AG10803 (cell line): ENCODE data around the gene WHAMM.
A peak's percentile ranks its signal among the peaks of the same experiment; 100 is the strongest.
"Not testable (repeated sequence)": the region's sequence is repeated elsewhere in the genome, so short reads cannot be mapped to it uniquely, and the experiment has no call there.

Source experiments
- DNase-seq: peaks from one replicate; pipeline ENCODE4 v3.0.0; 2010; ENCODE audit warnings: low read depth
- H3K4me3 ChIP-seq: 2 replicates; pipeline ENCODE4 v1.5.1; 2011; ENCODE audit warnings: mild to moderate bottlenecking, low read length, control low read depth
- TF ChIP-seq, protein P1 (sequence below): conservative IDR thresholded peaks from 2 replicates; pipeline ENCODE4 v1.5.1; 2011; ENCODE audit warnings: mild to moderate bottlenecking, low read length, control low read depth, inconsistent platforms

Gene WHAMM

DNA sequence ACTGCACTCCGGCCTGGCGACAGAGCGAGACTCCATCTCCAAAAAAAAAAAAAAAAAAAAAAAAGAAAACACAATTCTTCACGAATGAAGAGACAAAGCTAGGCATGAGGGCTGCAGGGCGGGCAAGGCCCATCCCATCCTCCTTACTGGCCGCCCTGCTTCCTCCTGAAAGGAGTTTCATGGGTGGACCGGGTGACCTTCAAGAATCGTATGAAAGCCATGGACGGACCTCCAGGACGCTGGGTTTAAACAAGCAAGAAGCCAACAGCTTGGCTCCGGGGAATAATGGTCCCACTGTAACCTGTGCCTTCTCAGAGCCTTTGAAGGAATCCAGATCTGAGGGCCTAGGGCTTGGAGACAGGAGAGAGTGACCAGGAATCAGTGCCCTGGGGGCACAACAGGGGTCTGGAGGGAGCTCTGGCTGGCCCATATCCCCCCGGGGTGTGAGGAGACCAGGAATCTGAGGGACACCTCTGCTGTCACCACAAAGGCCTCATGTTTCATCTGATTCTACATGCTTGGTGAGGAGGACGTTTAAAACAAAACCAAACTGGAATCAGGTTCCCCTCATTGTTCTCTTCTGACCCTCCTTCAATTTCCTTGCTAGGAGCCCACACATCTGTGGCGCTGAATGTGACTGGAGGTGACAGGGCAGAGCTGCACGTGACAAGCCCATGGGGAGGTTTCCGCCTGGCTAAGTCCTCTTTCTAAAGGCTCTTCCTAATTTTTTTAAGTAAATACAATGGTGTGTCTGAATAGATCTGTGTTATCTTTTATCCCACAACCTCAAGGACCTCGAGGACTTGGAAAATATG lies 46.1 kb downstream of the WHAMM start:
- TF ChIP-seq, protein P1, sequence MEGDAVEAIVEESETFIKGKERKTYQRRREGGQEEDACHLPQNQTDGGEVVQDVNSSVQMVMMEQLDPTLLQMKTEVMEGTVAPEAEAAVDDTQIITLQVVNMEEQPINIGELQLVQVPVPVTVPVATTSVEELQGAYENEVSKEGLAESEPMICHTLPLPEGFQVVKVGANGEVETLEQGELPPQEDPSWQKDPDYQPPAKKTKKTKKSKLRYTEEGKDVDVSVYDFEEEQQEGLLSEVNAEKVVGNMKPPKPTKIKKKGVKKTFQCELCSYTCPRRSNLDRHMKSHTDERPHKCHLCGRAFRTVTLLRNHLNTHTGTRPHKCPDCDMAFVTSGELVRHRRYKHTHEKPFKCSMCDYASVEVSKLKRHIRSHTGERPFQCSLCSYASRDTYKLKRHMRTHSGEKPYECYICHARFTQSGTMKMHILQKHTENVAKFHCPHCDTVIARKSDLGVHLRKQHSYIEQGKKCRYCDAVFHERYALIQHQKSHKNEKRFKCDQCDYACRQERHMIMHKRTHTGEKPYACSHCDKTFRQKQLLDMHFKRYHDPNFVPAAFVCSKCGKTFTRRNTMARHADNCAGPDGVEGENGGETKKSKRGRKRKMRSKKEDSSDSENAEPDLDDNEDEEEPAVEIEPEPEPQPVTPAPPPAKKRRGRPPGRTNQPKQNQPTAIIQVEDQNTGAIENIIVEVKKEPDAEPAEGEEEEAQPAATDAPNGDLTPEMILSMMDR: no peak
- no peak for DNase-seq
- H3K4me3 ChIP-seq: no peak overlapping the region

- no peak overlapping the region for H3K4me3 ChIP-seq
- TF ChIP-seq, protein P1: no peak
- no peak for DNase-seq
These were observed 47.2 kb downstream of the WHAMM start for GRCh38 chr15:82856397-82857170.

DNA sequence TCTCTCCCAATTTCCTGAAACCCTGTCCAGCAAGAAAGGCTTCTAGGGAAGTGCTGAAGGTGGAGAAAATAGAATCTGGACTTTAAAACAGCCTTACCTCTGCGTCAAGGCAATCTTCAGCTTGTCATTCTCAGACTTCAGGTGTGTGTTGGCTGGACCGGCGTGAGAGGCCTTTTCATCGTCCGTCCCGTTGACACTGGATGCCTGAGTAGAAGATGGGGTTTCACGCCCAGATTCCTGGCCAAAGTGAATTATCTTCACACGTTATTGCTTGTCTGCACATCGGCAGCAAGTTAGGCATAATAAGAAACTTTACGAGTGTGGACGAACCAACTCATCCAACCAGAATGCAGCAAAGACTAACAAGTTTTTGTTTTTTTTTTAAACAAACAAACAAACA lies 49.5 kb downstream of the WHAMM start:
- TF ChIP-seq, protein P1: no peak
- DNase-seq: no peak
- no peak overlapping the region for H3K4me3 ChIP-seq

DNA sequence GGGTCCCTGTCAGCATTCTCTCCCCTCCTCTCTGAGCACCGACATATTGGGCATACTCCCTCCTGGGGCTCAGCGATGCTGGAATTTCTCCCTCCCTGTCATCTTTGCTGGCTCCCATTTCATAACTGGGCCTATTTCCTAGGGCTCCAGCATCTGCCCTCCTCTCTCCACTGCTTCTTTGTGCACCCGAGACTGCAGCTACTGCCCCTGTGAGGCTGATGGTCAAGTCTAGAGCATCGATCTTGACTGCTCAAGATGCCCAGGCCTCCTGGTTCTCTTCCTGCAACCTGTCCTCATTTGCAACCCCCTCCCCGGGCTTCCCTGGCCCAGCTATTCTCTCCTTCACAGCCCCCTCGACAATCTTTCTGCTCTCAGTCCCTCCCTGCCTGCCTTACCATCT lies 53.5 kb downstream of the WHAMM start:
- DNase-seq: no peak
- H3K4me3 ChIP-seq: no peak overlapping the region
- TF ChIP-seq, protein P1: no peak

DNA sequence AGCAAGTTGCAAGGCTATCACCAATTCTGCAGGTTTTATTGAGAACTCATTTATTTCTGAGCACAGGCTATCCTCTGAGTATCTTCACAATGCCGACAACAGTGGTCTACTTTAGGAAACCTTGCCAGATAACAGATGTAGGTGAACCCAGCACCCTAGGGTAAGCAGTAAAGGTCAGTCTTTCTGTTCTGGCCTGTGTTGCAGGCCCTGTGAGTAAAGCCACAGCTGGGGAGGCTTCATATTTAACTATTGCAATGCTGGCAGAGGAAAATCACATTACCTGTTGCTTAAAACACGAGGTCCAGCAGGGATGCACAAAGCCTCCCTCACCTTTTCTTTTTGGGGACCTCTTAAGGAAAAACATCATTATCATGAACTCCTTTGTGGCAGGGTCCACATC lies 55.5 kb downstream of the WHAMM start:
- no peak for DNase-seq
- no peak overlapping the region for H3K4me3 ChIP-seq
- TF ChIP-seq, protein P1: no peak

DNA sequence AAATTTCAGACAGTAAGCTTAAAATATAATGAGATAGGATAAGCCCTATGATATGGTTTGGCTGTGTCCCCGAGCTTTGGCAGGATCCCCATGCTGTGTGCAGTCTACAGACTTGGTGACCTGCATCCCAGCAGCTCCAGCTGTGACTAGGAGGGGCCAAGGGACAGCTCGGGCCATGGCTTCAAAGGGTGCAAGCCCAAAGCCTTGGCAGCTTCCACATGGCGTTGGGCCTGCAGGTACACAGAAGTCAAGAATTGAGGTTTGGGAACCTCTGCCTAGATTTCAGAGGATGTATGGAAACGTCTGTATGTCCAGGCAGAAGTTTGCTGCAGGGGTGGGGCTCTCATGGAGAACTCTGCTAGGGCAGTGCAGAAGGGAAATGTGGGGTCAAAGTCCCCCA lies 56.2 kb downstream of the WHAMM start:
- DNase-seq, H3K4me3 ChIP-seq: not testable (repeated sequence)

GRCh38 chr15:82865981-82866380 lies 56.6 kb downstream of the WHAMM start:
- not testable (repeated sequence) for DNase-seq, H3K4me3 ChIP-seq

- DNase-seq: peak; percentile 14
- TF ChIP-seq, protein P1: no peak
- H3K4me3 ChIP-seq: no peak overlapping the region
These were observed 61.4 kb downstream of the WHAMM start for GRCh38 chr15:82870727-82871320.
